ENCODE results near the gene TXNL1.

DNA sequence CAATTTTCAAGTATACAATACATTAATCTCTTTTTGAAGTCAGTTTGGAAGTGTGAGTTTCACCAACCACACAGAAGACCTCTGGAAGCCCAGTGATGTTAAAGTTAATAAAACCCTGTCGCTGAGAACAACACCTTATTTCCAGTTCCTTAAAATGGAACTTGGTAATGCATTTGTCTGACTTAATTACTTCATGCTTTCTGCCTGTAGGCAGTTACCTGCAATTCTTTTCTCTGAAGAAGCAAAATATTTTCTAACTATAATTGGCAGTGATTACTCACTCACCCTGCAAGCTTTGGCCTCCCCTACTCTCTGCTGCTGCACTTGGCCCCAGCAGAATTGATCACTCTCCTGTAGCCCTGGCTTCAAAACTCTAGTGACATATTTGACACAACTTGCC is 81.5 kb downstream of the TXNL1 start:
- TF ChIP-seq FOXP1 (CRISPR knock-in tag; IDR thresholded peaks at IDR 0.05; ENCODE audit: borderline replicate concordance) (no peak), NFATC4 (CRISPR knock-in tag; IDR thresholded peaks at IDR 0.05) (no peak), SOX15 (CRISPR knock-in tag; IDR thresholded peaks at IDR 0.05) (no peak), CBFB (CRISPR knock-in tag; IDR thresholded peaks at IDR 0.05; ENCODE audit: low read depth) (no peak)
- TF ChIP-seq, protein P1, sequence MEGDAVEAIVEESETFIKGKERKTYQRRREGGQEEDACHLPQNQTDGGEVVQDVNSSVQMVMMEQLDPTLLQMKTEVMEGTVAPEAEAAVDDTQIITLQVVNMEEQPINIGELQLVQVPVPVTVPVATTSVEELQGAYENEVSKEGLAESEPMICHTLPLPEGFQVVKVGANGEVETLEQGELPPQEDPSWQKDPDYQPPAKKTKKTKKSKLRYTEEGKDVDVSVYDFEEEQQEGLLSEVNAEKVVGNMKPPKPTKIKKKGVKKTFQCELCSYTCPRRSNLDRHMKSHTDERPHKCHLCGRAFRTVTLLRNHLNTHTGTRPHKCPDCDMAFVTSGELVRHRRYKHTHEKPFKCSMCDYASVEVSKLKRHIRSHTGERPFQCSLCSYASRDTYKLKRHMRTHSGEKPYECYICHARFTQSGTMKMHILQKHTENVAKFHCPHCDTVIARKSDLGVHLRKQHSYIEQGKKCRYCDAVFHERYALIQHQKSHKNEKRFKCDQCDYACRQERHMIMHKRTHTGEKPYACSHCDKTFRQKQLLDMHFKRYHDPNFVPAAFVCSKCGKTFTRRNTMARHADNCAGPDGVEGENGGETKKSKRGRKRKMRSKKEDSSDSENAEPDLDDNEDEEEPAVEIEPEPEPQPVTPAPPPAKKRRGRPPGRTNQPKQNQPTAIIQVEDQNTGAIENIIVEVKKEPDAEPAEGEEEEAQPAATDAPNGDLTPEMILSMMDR (IDR thresholded peaks at IDR 0.05) = no peak

Measured in WTC11 (cell line).